Epithelial cell of proximal tubule (primary cell): ENCODE results near the gene SGO2. TPM values are rescaled to one million over a fixed set of nuclear protein-coding genes. Genes with fewer than 3 reads are reported as not detected.
"Not testable (repeated sequence)": the region's sequence is repeated elsewhere in the genome, so short reads cannot be mapped to it uniquely, and the experiment has no call there.

Experiments used
- DNase-seq: peaks from one replicate; pipeline ENCODE4 v3.0.0-alpha.2; 2011; ENCODE audit warnings: low read depth
- H3K4me3 ChIP-seq: 2 replicates; pipeline ENCODE4 v1.5.1; 2011; ENCODE audit warnings: low read depth, mild to moderate bottlenecking, low read length
- CTCF ChIP-seq: conservative IDR thresholded peaks from 2 replicates; pipeline ENCODE4 v1.5.1; 2012; ENCODE audit warnings: low read depth, mild to moderate bottlenecking, low read length
- total RNA-seq: library from RNA; depleted of rRNA; stranded (reverse); fragments of >200 nt; gene quantifications from 2 replicates; pipeline ENCODE4 v1.2.3, GENCODE V29; 2015

SGO2 gene
- total RNA-seq, 1 donor from 2014 or later: 29.4 TPM

- no peak overlapping the region for H3K4me3 ChIP-seq
- DNase-seq: no peak
- no peak for TF ChIP-seq CTCF
Measured at GRCh38 chr2:200624026-200624425, 98.0 kb downstream of the SGO2 start.

DNA sequence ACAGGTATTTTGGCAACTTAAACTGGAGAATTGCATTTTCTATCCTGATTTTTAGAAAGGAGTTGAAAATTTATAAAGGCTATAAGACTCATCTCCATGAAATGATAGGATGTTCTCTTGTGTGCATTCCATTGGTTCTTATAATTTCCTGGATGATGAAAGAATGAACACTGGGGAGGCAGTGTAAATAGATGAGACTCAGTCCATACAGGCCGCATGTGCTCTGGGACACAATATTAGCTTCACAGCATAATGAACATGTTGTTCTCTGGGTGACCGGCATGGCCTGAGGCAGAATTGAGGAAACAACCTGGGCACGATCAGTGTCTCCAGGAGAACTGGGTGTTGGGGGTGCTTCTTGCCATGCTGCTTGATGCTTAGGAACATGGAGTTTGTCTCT, 98.7 kb downstream of the SGO2 start:
- no peak overlapping the region for H3K4me3 ChIP-seq
- TF ChIP-seq CTCF: no peak
- DNase-seq: no peak

- no peak for TF ChIP-seq CTCF
- no peak for DNase-seq
- H3K4me3 ChIP-seq: no peak overlapping the region
Measured at GRCh38 chr2:200625282-200625681, 99.3 kb downstream of the SGO2 start.

DNA sequence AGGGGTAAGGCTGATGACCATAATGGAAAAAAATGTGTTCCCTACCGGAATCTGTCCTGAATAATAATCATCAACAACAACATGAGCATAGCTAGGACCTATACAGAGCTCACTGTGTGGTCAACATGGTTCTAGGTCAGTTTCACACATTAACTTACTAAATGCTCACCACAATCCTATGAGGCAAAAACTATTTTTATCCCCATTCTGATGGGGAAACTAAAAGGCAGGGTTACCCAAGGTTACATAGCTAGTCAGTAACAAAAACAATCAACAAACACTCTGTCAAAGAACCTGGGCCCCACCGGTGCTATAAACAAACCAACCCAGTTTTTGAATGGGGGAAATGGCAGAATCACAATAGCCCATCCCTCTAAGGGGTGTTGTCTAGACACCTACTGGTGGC, 100.0 kb downstream of the SGO2 start:
- DNase-seq: no peak
- H3K4me3 ChIP-seq: no peak overlapping the region
- TF ChIP-seq CTCF: no peak

- no peak for TF ChIP-seq CTCF
- no peak overlapping the region for H3K4me3 ChIP-seq
Measured at GRCh38 chr2:200627110-200627770, 101.2 kb downstream of the SGO2 start.

DNA sequence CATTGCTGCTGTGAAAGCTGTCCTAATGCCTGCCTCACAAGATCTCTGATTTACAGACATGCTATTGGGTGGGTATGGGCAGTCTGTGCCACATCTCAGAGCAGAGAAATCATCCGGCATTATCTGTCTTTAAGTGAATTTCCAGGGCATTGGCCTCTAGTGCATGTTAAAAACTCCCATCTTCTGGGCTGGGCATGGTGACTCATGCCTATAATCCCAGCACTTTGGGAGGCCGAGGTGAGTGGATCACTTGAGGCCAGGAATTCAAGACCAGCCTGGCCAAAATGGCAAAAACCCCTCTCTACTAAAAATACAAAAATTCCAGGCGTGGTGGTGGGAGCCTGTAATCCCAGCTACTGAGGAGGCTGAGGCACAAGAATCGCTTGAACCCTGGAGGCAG, 102.5 kb downstream of the SGO2 start:
- DNase-seq, H3K4me3 ChIP-seq: not testable (repeated sequence)

More at GRCh38 chr2:200627110-200627770, 101.2 kb downstream of the SGO2 start:
- no peak for DNase-seq

DNA sequence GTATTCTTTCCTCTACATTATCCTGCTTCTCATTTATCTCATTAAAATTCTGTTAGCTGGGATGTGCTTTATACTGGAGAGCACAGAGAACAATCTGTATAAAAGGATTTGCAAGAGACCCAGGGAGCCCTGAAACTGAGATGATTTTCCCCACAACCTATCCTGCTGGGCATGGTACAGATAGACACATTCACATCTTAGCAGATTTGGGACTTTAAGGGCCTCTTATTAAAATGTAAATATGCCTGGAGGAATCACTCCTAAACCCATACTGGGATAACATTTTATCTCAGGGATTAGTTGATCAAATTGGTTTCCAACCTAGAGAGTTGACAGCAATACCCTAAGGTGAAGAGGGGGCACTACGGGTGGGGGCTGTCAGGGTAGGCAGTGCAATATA, 105.3 kb downstream of the SGO2 start:
- no peak for TF ChIP-seq CTCF
- no peak for DNase-seq
- H3K4me3 ChIP-seq: no peak overlapping the region

Other genes with a start within 250 kb of the SGO2 start
- 93.9 and 115 TPM in 2 replicates for gene SPATS2L, start 219.5 kb upstream of the SGO2 start, total RNA-seq
- gene KCTD18, start 16.1 kb upstream of the SGO2 start, total RNA-seq: 7.4 and 11.4 TPM in 2 replicates
- 6.6 and 16.8 TPM in 2 replicates for gene AOX1, start 59.8 kb downstream of the SGO2 start, total RNA-seq